HepG2 (cell line): ENCODE measurements around the gene GNPNAT1. TPM values are rescaled to one million over a fixed set of nuclear protein-coding genes. Genes with fewer than 3 reads are reported as not detected.
A peak's percentile ranks its signal among the peaks of the same experiment; 100 is the strongest.

Experiments
- CBX1 ChIP-seq: IDR thresholded peaks from one replicate; pipeline ENCODE4 v1.6.1; 2016; ENCODE audit warnings: antibody characterized with exemption, low read depth
- ELF1 ChIP-seq: sonication (generic); formaldehyde crosslinking; IDR thresholded peaks from 2 replicates; pipeline ENCODE4 v1.4.0; 2020; ENCODE audit warnings: missing genetic modification reagents
- GABPA ChIP-seq, 2 experiments: IDR thresholded peaks; 2 replicates each; pipeline ENCODE4 v1.6.1; 2011 to 2016; ENCODE audit warnings: low read depth in 2 of 2, low read length in 1 of 2, missing biosample characterization in 1 of 2, missing genetic modification characterization in 1 of 2
- GATA4 ChIP-seq: sonication (generic); IDR thresholded peaks from 2 replicates; pipeline ENCODE4 v1.6.1; 2016; ENCODE audit warnings: antibody characterized with exemption, low read depth, borderline replicate concordance
- HMG20B ChIP-seq: conservative IDR thresholded peaks from 2 replicates; pipeline ENCODE4 v1.6.1; 2016; ENCODE audit warnings: missing genetic modification reagents, missing compliant biosample characterization
- KDM3A ChIP-seq: IDR thresholded peaks from 2 replicates; pipeline ENCODE4 v1.6.1; 2018; ENCODE audit warnings: low read depth, missing compliant biosample characterization
- KDM5B ChIP-seq: sonication (generic); formaldehyde crosslinking; IDR thresholded peaks from 2 replicates; pipeline ENCODE4 v1.4.0; 2020; ENCODE audit warnings: missing genetic modification reagents, mild to moderate bottlenecking, borderline replicate concordance
- NAIF1 ChIP-seq: sonication (generic); formaldehyde crosslinking; IDR thresholded peaks from 2 replicates; pipeline ENCODE4 v1.5.0; 2020; ENCODE audit warnings: mild to moderate bottlenecking, missing genetic modification reagents, borderline replicate concordance
- NCOR1 ChIP-seq: fragments of 200-600 bp; sonication (generic); IDR thresholded peaks from 2 replicates; pipeline ENCODE4 v1.7.0; 2017; ENCODE audit warnings: antibody characterized with exemption, low read length, borderline replicate concordance
- ONECUT2 ChIP-seq: sonication (generic); formaldehyde crosslinking; IDR thresholded peaks from 2 replicates; pipeline ENCODE4 v1.4.0; 2020; ENCODE audit warnings: missing genetic modification reagents
- RXRB ChIP-seq: IDR thresholded peaks from 2 replicates; pipeline ENCODE4 v1.6.1; 2016; ENCODE audit warnings: borderline replicate concordance, missing genetic modification reagents, missing compliant biosample characterization
- SRF ChIP-seq: IDR thresholded peaks from 2 replicates; pipeline ENCODE4 v1.6.1; 2011; ENCODE audit warnings: mild to moderate bottlenecking, low read depth, low read length, moderate library complexity
- ZNF12 ChIP-seq: sonication (generic); formaldehyde crosslinking; IDR thresholded peaks from 2 replicates; pipeline ENCODE4 v1.5.0; 2020; ENCODE audit warnings: missing genetic modification reagents
- ZNF282 ChIP-seq: fragments of 450-650 bp; IDR thresholded peaks from 2 replicates; pipeline ENCODE4 v1.6.1; 2018; ENCODE audit not compliant: partially characterized antibody
- ZNF441 ChIP-seq: sonication (generic); formaldehyde crosslinking; IDR thresholded peaks from 2 replicates; pipeline ENCODE4 v1.7.0; 2021; ENCODE audit warnings: missing genetic modification reagents, borderline replicate concordance
- ZNF644 ChIP-seq: IDR thresholded peaks from 2 replicates; pipeline ENCODE4 v1.6.1; 2016; ENCODE audit warnings: low read depth
- ZNF672 ChIP-seq: sonication (generic); formaldehyde crosslinking; IDR thresholded peaks from 2 replicates; pipeline ENCODE4 v1.8.1; 2022; ENCODE audit warnings: missing genetic modification reagents
- ZNF720 ChIP-seq: sonication (generic); formaldehyde crosslinking; IDR thresholded peaks from 2 replicates; pipeline ENCODE4 v1.4.0; 2020; ENCODE audit warnings: missing genetic modification reagents
- ZSCAN25 ChIP-seq: sonication (generic); formaldehyde crosslinking; IDR thresholded peaks from 2 replicates; pipeline ENCODE4 v1.8.0; 2022; ENCODE audit warnings: mild to moderate bottlenecking, missing genetic modification reagents
- polyA plus RNA-seq, 8 experiments: library from polyadenylated mRNA; depleted of rRNA in 3 of 8; stranded (reverse) in 7 of 8; unstranded in 1 of 8; fragments of >200 nt; fragmentation: Illumina TruSeq in 4 of 8; extraction: Trizol in 4 of 8; gene quantifications; 2 replicates each; pipeline versions ENCODE4 v1.2.1 to v1.2.3, GENCODE V29; 2011 to 2016; ENCODE audit warnings: low read depth in 4 of 8, missing spikeins in 1 of 8, mixed read lengths in 1 of 8; ENCODE audit not compliant: insufficient read depth in 1 of 8
- total RNA-seq, 5 experiments: library from RNA; depleted of rRNA; stranded (reverse); fragments of >200 nt; fragmentation: Illumina TruSeq; extraction: Trizol; gene quantifications; 2 replicates each; pipeline ENCODE4 v1.2.3, GENCODE V29; 2016; ENCODE audit warnings: low read depth in 1 of 5
- TF ChIP-seq, protein P1 (sequence below): sonication (generic); formaldehyde crosslinking; IDR thresholded peaks from 2 replicates; pipeline ENCODE4 v1.8.1; 2022; ENCODE audit warnings: low read depth, mild to moderate bottlenecking, missing genetic modification reagents
- TF ChIP-seq, protein P2 (sequence below), 2 experiments: sonication (generic) in 1 of 2; formaldehyde crosslinking in 1 of 2; IDR thresholded peaks; 2 replicates each; pipeline versions ENCODE4 v1.4.0 to v1.6.1; 2018 to 2020; ENCODE audit warnings: missing genetic modification reagents in 2 of 2, borderline replicate concordance in 1 of 2, low read depth in 1 of 2, mild to moderate bottlenecking in 1 of 2, missing biosample characterization in 1 of 2
- TF ChIP-seq, protein P3 (sequence below): sonication (generic); formaldehyde crosslinking; IDR thresholded peaks from 2 replicates; pipeline ENCODE4 v1.4.0; 2020; ENCODE audit warnings: missing genetic modification reagents, borderline replicate concordance

GNPNAT1 gene
- total and polyA plus RNA-seq, 2 of the 13 experiments (the other 11 are each of a cell fraction or from before 2014, with no cell fraction given) = 38.3 to 54.9 TPM

DNA sequence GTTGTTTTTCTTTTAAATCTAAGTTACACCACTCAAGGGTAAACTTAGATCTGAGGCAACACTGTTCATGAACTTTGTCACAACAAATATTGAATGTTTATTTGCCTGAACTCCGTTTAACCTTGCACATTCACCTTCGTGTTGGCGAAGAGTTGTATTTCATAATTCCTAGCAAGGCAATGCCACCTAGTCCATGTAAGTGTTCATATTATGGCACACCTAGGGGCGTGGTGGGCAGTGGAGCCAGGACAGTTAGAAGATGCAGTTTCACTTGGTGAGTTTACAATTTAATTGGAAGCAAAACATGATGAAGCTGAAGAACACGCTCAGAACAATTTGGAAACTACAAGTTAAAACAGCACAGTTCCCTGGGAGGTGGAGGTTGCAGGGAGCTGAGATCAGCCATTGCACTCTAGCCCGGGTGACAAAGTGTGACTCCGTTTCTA is 30.4 kb upstream of the GNPNAT1 start (continued):
- TF ChIP-seq, protein P1, sequence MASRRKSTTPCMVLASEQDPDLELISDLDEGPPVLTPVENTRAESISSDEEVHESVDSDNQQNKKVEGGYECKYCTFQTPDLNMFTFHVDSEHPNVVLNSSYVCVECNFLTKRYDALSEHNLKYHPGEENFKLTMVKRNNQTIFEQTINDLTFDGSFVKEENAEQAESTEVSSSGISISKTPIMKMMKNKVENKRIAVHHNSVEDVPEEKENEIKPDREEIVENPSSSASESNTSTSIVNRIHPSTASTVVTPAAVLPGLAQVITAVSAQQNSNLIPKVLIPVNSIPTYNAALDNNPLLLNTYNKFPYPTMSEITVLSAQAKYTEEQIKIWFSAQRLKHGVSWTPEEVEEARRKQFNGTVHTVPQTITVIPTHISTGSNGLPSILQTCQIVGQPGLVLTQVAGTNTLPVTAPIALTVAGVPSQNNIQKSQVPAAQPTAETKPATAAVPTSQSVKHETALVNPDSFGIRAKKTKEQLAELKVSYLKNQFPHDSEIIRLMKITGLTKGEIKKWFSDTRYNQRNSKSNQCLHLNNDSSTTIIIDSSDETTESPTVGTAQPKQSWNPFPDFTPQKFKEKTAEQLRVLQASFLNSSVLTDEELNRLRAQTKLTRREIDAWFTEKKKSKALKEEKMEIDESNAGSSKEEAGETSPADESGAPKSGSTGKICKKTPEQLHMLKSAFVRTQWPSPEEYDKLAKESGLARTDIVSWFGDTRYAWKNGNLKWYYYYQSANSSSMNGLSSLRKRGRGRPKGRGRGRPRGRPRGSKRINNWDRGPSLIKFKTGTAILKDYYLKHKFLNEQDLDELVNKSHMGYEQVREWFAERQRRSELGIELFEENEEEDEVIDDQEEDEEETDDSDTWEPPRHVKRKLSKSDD (CRISPR knock-in tag) = peak; percentile 83
- TF ChIP-seq, protein P2, sequence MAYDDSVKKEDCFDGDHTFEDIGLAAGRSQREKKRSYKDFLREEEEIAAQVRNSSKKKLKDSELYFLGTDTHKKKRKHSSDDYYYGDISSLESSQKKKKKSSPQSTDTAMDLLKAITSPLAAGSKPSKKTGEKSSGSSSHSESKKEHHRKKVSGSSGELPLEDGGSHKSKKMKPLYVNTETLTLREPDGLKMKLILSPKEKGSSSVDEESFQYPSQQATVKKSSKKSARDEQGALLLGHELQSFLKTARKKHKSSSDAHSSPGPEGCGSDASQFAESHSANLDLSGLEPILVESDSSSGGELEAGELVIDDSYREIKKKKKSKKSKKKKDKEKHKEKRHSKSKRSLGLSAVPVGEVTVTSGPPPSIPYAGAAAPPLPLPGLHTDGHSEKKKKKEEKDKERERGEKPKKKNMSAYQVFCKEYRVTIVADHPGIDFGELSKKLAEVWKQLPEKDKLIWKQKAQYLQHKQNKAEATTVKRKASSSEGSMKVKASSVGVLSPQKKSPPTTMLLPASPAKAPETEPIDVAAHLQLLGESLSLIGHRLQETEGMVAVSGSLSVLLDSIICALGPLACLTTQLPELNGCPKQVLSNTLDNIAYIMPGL (CRISPR knock-in tag; IDR thresholded peaks at IDR 0.05; ENCODE audit: borderline replicate concordance in 1 of 2, low read depth in 1 of 2) = peak; percentile 45 to 73; a peak in 2 of 4 replicates
- TF ChIP-seq ZNF644 (CRISPR knock-in tag) (peak; percentile 90), KDM5B (CRISPR knock-in tag) (no peak), GATA4 (peak; percentile 77; the same call in 1 of the 2 replicates), ONECUT2 (CRISPR knock-in tag) (peak; percentile 77; the same call in 1 of the 2 replicates), ZNF282 (no peak), RXRB (CRISPR knock-in tag) (peak; percentile 98), CBX1 (no peak), ELF1 (CRISPR knock-in tag) (peak; percentile 23; the same call in 1 of the 2 replicates), NCOR1 (peak; percentile 93), ZSCAN25 (CRISPR knock-in tag) (no peak), ZNF720 (CRISPR knock-in tag) (no peak), HMG20B (peak; percentile 99), ZNF672 (CRISPR knock-in tag) (no peak), GABPA (IDR thresholded peaks at IDR 0.05; ENCODE audit: low read depth, low read length) (no peak), GABPA (CRISPR knock-in tag; IDR thresholded peaks at IDR 0.05; ENCODE audit: low read depth) (peak; percentile 42), ZNF441 (CRISPR knock-in tag) (no peak), SRF (no peak), KDM3A (CRISPR knock-in tag) (peak; percentile 45; the same call in 1 of the 2 replicates), NAIF1 (CRISPR knock-in tag) (no peak), ZNF12 (0 out of 2 replicates have a peak, but pooled peaks have one; percentile 32)
- TF ChIP-seq, protein P3, sequence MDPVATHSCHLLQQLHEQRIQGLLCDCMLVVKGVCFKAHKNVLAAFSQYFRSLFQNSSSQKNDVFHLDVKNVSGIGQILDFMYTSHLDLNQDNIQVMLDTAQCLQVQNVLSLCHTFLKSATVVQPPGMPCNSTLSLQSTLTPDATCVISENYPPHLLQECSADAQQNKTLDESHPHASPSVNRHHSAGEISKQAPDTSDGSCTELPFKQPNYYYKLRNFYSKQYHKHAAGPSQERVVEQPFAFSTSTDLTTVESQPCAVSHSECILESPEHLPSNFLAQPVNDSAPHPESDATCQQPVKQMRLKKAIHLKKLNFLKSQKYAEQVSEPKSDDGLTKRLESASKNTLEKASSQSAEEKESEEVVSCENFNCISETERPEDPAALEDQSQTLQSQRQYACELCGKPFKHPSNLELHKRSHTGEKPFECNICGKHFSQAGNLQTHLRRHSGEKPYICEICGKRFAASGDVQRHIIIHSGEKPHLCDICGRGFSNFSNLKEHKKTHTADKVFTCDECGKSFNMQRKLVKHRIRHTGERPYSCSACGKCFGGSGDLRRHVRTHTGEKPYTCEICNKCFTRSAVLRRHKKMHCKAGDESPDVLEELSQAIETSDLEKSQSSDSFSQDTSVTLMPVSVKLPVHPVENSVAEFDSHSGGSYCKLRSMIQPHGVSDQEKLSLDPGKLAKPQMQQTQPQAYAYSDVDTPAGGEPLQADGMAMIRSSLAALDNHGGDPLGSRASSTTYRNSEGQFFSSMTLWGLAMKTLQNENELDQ (CRISPR knock-in tag) = no peak
